IMR-90 (cell line): ENCODE measurements around the gene CENPM. TPM values are rescaled to one million over a fixed set of nuclear protein-coding genes. Genes with fewer than 3 reads are reported as not detected.

Experiments
- ATAC-seq: fragments of 200-7000 bp; cut with Tn5 transposase; 2 replicates; pipeline ENCODE4 v1.9.1; 2020; ENCODE audit warnings: low read depth, mild to moderate bottlenecking, moderate library complexity
- BruUV-seq: library from RNA; stranded (reverse); fragments of 400-500 nt; replicated peaks from 2 replicates; lab custom pipeline; 2021; lab: Mats Ljungman, UMichigan
- CTCF ChIA-PET: fragments of 300-600 bp; formaldehyde crosslinking; extraction: SDS; loops from one replicate; lab custom pipeline; 2021; ENCODE audit warnings: antibody characterized with exemption; lab: Yijun Ruan, JAX
- POLR2A ChIA-PET: fragments of 300-600 bp; sonication (Branson Sonifier 250); formaldehyde crosslinking; loops from one replicate; lab custom pipeline; 2022; ENCODE audit warnings: antibody characterized with exemption; ENCODE audit not compliant: unreplicated experiment; lab: Charles Lee
- DNase-seq: peaks from one replicate; pipeline ENCODE4 v3.0.0; 2013
- H2AFZ ChIP-seq: replicated peaks from 2 replicates; pipeline ENCODE3; 2013; ENCODE audit warnings: low read length, mild to moderate bottlenecking; ENCODE audit not compliant: poor library complexity
- H2AK5ac ChIP-seq: 2 replicates; pipeline ENCODE4 v1.6.1; 2013; ENCODE audit warnings: low read depth, low read length, inconsistent platforms
- H2AK9ac ChIP-seq: replicated peaks from 2 replicates; pipeline ENCODE3; 2013; ENCODE audit warnings: mild to moderate bottlenecking, low read depth, low read length, moderate library complexity; ENCODE audit not compliant: poor library complexity
- H2BK120ac ChIP-seq: 2 replicates; pipeline ENCODE4 v1.6.1; 2013; ENCODE audit warnings: low read depth, low read length, inconsistent platforms
- H2BK15ac ChIP-seq: 3 replicates; pipeline ENCODE4 v1.6.1; 2013; ENCODE audit warnings: low read depth, low read length, inconsistent platforms
- H2BK20ac ChIP-seq: 2 replicates; pipeline ENCODE4 v1.6.1; 2013; ENCODE audit warnings: low read depth, mild to moderate bottlenecking, inconsistent platforms, low read length, moderate library complexity
- H2BK5ac ChIP-seq: 2 replicates; pipeline ENCODE4 v1.6.1; 2013; ENCODE audit warnings: mild to moderate bottlenecking, low read depth, low read length, inconsistent platforms; ENCODE audit not compliant: poor library complexity, severe bottlenecking
- H3K14ac ChIP-seq: replicated peaks from 2 replicates; pipeline ENCODE4 v1.6.1; 2013; ENCODE audit warnings: low read depth, low read length, inconsistent platforms
- H3K18ac ChIP-seq: 2 replicates; pipeline ENCODE4 v1.6.1; 2013; ENCODE audit warnings: low read depth, low read length, control low read depth
- H3K23ac ChIP-seq: 2 replicates; pipeline ENCODE4 v1.6.1; 2013; ENCODE audit warnings: low read depth, low read length, inconsistent platforms
- H3K27ac ChIP-seq: 2 replicates; pipeline ENCODE4 v1.5.1; 2013; ENCODE audit warnings: mild to moderate bottlenecking, control low read depth, low read length; ENCODE audit not compliant: insufficient read depth
- H3K27me3 ChIP-seq: 2 replicates; pipeline ENCODE4 v1.6.1; 2013; ENCODE audit warnings: low read length; ENCODE audit not compliant: control insufficient read depth, insufficient read depth
- H3K36me3 ChIP-seq: 2 replicates; pipeline ENCODE4 v1.6.1; 2013; ENCODE audit warnings: low read length, mixed read lengths; ENCODE audit not compliant: control insufficient read depth, insufficient read depth
- H3K4ac ChIP-seq: 2 replicates; pipeline ENCODE4 v1.6.1; 2013; ENCODE audit warnings: low read depth, low read length, inconsistent platforms
- H3K4me1 ChIP-seq: 2 replicates; pipeline ENCODE4 v1.6.1; 2013; ENCODE audit warnings: low read length, mixed read lengths; ENCODE audit not compliant: control insufficient read depth, insufficient read depth
- H3K4me2 ChIP-seq: 2 replicates; pipeline ENCODE4 v1.6.1; 2013; ENCODE audit warnings: low read depth, mild to moderate bottlenecking, control low read depth, low read length, moderate library complexity
- H3K4me3 ChIP-seq: 2 replicates; pipeline ENCODE4 v1.5.1; 2013; ENCODE audit warnings: low read depth, mild to moderate bottlenecking, control low read depth, low read length, moderate library complexity; ENCODE audit not compliant: insufficient read depth
- H3K56ac ChIP-seq: 2 replicates; pipeline ENCODE4 v1.6.1; 2013; ENCODE audit warnings: low read length, inconsistent platforms; ENCODE audit not compliant: insufficient read depth; ENCODE audit errors: extremely low read depth
- H3K79me1 ChIP-seq, 2 experiments: 2 replicates each; pipeline ENCODE4 v1.6.1; 2013; ENCODE audit warnings: low read length in 2 of 2, inconsistent platforms in 1 of 2, low read depth in 1 of 2
- H3K9ac ChIP-seq: 2 replicates; pipeline ENCODE4 v1.6.1; 2013; ENCODE audit warnings: low read depth, low read length, control low read depth
- H3K9me1 ChIP-seq: 2 replicates; pipeline ENCODE4 v1.6.1; 2013; ENCODE audit warnings: low read length, inconsistent platforms; ENCODE audit not compliant: insufficient read depth
- H3K9me3 ChIP-seq: 2 replicates; pipeline ENCODE4 v1.6.1; 2013; ENCODE audit warnings: low read length; ENCODE audit not compliant: control insufficient read depth, insufficient read depth
- H4K20me1 ChIP-seq: 2 replicates; pipeline ENCODE4 v1.6.1; 2013; ENCODE audit warnings: low read length, inconsistent platforms; ENCODE audit not compliant: insufficient read depth
- H4K5ac ChIP-seq: 2 replicates; pipeline ENCODE4 v1.6.1; 2013; ENCODE audit warnings: mild to moderate bottlenecking, low read depth, low read length, control low read depth
- H4K8ac ChIP-seq, 2 experiments: 2 replicates each; pipeline ENCODE4 v1.6.1; 2013; ENCODE audit warnings: low read depth in 2 of 2, low read length in 2 of 2, control low read depth in 1 of 2, inconsistent platforms in 1 of 2
- H4K91ac ChIP-seq: 2 replicates; pipeline ENCODE4 v1.6.1; 2013; ENCODE audit warnings: low read depth, low read length, inconsistent platforms; ENCODE audit not compliant: insufficient read depth
- BHLHE40 ChIP-seq: fragments of 150-350 bp; IDR thresholded peaks from 2 replicates; pipeline ENCODE4 v1.6.1; 2016; ENCODE audit warnings: mild to moderate bottlenecking, low read depth, low read length
- CEBPB ChIP-seq: IDR thresholded peaks from 2 replicates; pipeline ENCODE4 v1.6.1; 2012; ENCODE audit warnings: low read depth, low read length, improper control_type of control experiment
- CHD1 ChIP-seq: IDR thresholded peaks from 2 replicates; pipeline ENCODE4 v1.6.1; 2012; ENCODE audit warnings: low read depth, low read length, improper control_type of control experiment
- CTCF ChIP-seq: conservative IDR thresholded peaks from 2 replicates; pipeline ENCODE4 v1.5.1; 2012; ENCODE audit warnings: mild to moderate bottlenecking, low read depth, low read length, improper control_type of control experiment
- ELK1 ChIP-seq: fragments of 150-350 bp; IDR thresholded peaks from 2 replicates; pipeline ENCODE4 v1.6.1; 2016; ENCODE audit warnings: low read depth, mild to moderate bottlenecking, low read length, moderate library complexity, borderline replicate concordance
- FOS ChIP-seq: fragments of 150-350 bp; IDR thresholded peaks from 2 replicates; pipeline ENCODE4 v1.6.1; 2016; ENCODE audit warnings: low read depth, low read length
- MAFK ChIP-seq: IDR thresholded peaks from 2 replicates; pipeline ENCODE4 v1.6.1; 2012; ENCODE audit warnings: low read depth, low read length, improper control_type of control experiment
- MAZ ChIP-seq: IDR thresholded peaks from 2 replicates; pipeline ENCODE4 v1.6.1; 2012; ENCODE audit warnings: low read depth, mild to moderate bottlenecking, low read length, improper control_type of control experiment, moderate library complexity, borderline replicate concordance
- NFE2L2 ChIP-seq: fragments of 150-350 bp; IDR thresholded peaks from 2 replicates; pipeline ENCODE4 v1.6.1; 2016; ENCODE audit warnings: low read depth, mild to moderate bottlenecking, low read length
- POLR2A ChIP-seq: IDR thresholded peaks from 2 replicates; pipeline ENCODE4 v1.6.1; 2012; ENCODE audit warnings: mild to moderate bottlenecking, low read depth, low read length
- RAD21 ChIP-seq: IDR thresholded peaks from 2 replicates; pipeline ENCODE4 v1.6.1; 2012; ENCODE audit warnings: low read length, improper control_type of control experiment
- RCOR1 ChIP-seq: IDR thresholded peaks from 2 replicates; pipeline ENCODE4 v1.6.1; 2012; ENCODE audit warnings: mild to moderate bottlenecking, low read length, improper control_type of control experiment; ENCODE audit not compliant: insufficient replicate concordance
- RFX5 ChIP-seq: IDR thresholded peaks from 2 replicates; pipeline ENCODE4 v1.8.0; 2012; ENCODE audit warnings: low read depth, mild to moderate bottlenecking, low read length, moderate library complexity
- WGBS, 2 experiments: methylation state at CpG; one replicate each; pipeline versions ENCODE4 v1.1.5 to v1.1.7; 2013; ENCODE audit warnings: missing lambda C conversion rate in 2 of 2; ENCODE audit not compliant: insufficient read length in 1 of 2; ENCODE audit errors: extremely low coverage in 2 of 2; 5-methylcytosine and 5-hydroxymethylcytosine counted together
- dilution Hi-C: fragments of 300-500 bp; cut with HindIII; formaldehyde crosslinking; loops from one replicate; pipeline ENCODE4 v1.14.3; 2018; ENCODE audit warnings: low sequenced_read_pairs; ENCODE audit not compliant: unreplicated experiment
- in situ Hi-C: fragments of 300-500 bp; cut with MboI; formaldehyde crosslinking; loops from 3 replicates; pipeline ENCODE4 v1.14.3; 2019; ENCODE audit warnings: low sequenced_read_pairs, inconsistent platforms, mixed read lengths
- intact Hi-C: fragments of 100-400 bp; cut with micrococcal nuclease; formaldehyde crosslinking; loops from 2 replicates; pipeline ENCODE4 v1.10.0; 2022
- polyA plus RNA-seq, 3 experiments: library from polyadenylated mRNA; depleted of rRNA; stranded (reverse); fragments of >200 nt; gene quantifications; 2 replicates each; pipeline ENCODE4 v1.2.3, GENCODE V29; 2012; ENCODE audit warnings: low replicate concordance in 1 of 3
- total RNA-seq: library from RNA; depleted of rRNA; stranded (reverse); fragments of >200 nt; gene quantifications from 2 replicates; pipeline ENCODE4 v1.2.3, GENCODE V29; 2012

The CENPM gene
- total and polyA plus RNA-seq, 2 of the 4 experiments (the other 2 are of a cell fraction), result 18.1 to 20.1 TPM

- no peak for TF ChIP-seq RFX5
These were observed 28.5 kb upstream of the CENPM start (continued) for GRCh38 chr22:41975299-41976069.

GRCh38 chr22:41974691-41975290 lies 27.8 kb upstream of the CENPM start:
- H3K9me1 ChIP-seq, result no peaks in the 10 kb centered on the region
- ATAC-seq (no peak), DNase-seq (no peak)
- H3K36me3 ChIP-seq, result no peaks in the 10 kb centered on the region
- peaks cover 70% of the 10 kb centered on the region for H3K27me3 ChIP-seq
- H2BK5ac ChIP-seq, result no peak overlapping the region
- H3K4me1 ChIP-seq, result no peaks in the 10 kb centered on the region; the same call in 1 of the 2 replicates
- H3K79me1 ChIP-seq, result no peaks in the 10 kb centered on the region
- no peak overlapping the region for H2AK5ac ChIP-seq
- BruUV-seq, result no TSS peak
- no peak overlapping the region for H4K8ac ChIP-seq
- no peak overlapping the region for H3K9ac ChIP-seq
- ChIA-PET POLR2A (interaction anchor here (0.6 kb wide), 1 partner anchor 22 kb away, joined by 3 read pairs; no protein-coding TSS in a partner anchor), CTCF (interaction anchor here (0.6 kb wide), 1 partner anchor 567 kb away, joined by 3 read pairs; no protein-coding TSS in a partner anchor)
- no peaks in the 10 kb centered on the region for H3K9me3 ChIP-seq
- H3K18ac ChIP-seq, result no peak overlapping the region
- in situ Hi-C loops, result no loop called here
- no peak overlapping the region for H3K4me3 ChIP-seq
- H2AK9ac ChIP-seq, result no peak overlapping the region
- H3K27ac ChIP-seq, result no peak overlapping the region
- no peak overlapping the region for H4K5ac ChIP-seq
- no peak overlapping the region for H2BK15ac ChIP-seq
- WGBS, 2 experiments, result no CpG with 5 or more reads among the region's 10 CpGs
- no peak overlapping the region for H3K56ac ChIP-seq
- H2BK120ac ChIP-seq, result no peak overlapping the region
- H3K4me2 ChIP-seq, result no peak overlapping the region
- no peak overlapping the region for H2BK20ac ChIP-seq
- H2AFZ ChIP-seq, result no peak overlapping the region
- intact Hi-C loops, result no loop called here
- no peak overlapping the region for H4K91ac ChIP-seq
- no peak overlapping the region for H3K14ac ChIP-seq
- H3K4ac ChIP-seq, result no peak overlapping the region
- H4K20me1 ChIP-seq, result no peaks in the 10 kb centered on the region
- H3K23ac ChIP-seq, result no peak overlapping the region; the same call in 1 of the 2 replicates
- dilution Hi-C loops, result no loop called here
- TF ChIP-seq ELK1 (no peak), BHLHE40 (no peak), CEBPB (no peak), CTCF (no peak), CHD1 (no peak), RCOR1 (no peak), POLR2A (no peak), RAD21 (no peak), RFX5 (no peak), MAZ (no peak), MAFK (no peak), NFE2L2 (no peak), FOS (no peak)
